ENCODE data around the gene HIPK3.
"Not testable (repeated sequence)": the region's sequence is repeated elsewhere in the genome, so short reads cannot be mapped to it uniquely, and the experiment has no call there.

HIPK3 gene

DNA sequence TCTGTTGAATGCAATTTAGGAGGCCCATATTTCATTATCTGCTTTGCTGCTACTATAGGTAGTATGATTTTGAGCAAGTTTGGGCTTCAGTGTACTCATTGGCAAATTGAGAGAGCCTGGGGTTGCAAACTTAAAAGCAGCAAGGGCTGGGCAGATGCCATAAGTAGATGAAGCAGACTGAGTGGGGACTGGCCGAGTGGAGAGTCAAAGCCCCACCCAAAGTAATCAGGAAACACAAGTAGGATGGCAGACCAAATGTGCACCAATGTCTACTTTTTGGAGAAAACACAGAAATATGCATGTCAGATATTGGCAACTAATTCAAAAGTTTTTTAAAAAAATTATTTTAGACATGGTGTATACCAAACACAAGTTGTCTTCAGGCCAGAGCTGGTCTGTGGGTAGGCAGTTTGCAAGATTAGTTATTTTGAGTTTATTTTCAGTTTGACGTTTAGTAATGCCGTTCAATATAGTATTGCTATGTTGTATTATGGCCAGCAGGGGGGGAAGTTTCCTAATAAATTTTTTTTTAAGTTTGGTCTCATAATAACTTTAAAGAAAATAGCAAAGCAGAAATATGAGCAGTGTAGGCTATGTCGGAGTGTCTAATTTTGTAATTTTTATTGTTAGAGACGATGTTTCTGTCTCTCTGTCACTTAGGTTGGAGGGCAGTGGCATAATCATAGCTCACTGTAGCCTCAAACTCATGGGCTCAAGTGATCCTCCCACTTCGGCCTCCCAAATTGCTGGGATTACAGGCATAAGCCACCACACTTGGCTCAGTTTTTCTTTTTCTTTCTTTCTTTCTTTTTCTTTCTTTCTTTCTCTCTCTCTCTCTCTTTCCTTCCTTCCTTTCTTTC is 105.1 kb downstream of the HIPK3 start:
- DNase-seq (ENCODE audit: low spot score): peak; percentile 60

DNA sequence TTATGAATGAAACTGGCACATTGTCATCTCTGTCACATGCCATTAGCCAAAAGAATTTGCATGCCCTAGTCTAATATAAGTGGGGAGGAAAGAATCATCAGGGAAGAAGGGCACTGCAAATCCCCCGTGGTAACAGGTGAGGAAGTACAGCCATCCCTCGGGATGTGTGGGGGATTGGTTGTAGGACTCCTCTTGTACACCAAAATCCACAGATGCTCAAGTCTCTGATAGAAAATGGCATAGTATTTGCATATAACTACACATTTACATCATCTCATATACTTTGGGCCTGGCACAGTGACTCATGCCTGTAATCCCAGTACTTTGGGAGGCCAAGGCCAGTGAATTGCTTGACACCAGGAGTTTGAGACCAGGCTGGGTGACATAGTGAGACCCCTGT is 109.7 kb downstream of the HIPK3 start:
- DNase-seq (ENCODE audit: low spot score): no peak

DNA sequence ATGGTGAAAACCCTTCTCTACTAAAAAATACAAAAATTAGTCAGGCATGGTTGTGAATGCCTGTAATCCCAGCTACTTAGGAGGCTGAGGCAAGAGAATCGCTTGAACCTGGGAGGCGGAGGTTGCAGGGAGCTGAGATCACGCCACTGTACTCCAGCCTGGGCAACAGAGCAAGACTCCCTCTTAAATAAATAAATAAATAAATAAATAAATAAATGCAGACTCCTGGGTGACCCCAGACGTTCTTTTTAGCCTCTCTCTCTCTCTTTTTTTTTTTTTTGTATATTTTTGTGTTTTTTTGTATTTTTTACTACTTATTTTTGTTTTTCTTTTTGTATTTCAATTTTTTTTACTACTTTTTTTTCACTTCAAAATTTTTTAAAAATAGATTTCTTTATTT is 111.3 kb downstream of the HIPK3 start:
- not testable (repeated sequence) for DNase-seq (ENCODE audit: low spot score)

DNA sequence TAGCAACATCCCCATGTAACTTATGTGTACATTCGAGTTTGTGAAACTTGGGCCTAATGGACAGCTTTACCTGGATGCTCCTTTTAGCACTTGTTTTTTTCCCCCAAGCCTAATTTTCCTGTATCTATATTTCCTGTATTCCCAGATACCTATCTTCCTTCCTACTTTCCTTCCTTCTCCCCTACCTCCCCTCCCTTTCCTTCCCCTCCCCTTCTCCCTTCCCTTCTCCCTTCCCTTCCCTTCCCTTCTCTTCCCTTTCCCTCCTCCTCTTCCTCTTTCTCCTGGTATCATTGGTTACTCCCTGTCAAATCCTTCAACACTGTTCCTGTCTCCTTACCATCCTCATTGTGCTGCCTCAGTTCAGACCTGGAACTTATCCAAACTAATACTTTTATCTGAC is 111.8 kb downstream of the HIPK3 start:
- no peak for DNase-seq (ENCODE audit: low spot score)

DNA sequence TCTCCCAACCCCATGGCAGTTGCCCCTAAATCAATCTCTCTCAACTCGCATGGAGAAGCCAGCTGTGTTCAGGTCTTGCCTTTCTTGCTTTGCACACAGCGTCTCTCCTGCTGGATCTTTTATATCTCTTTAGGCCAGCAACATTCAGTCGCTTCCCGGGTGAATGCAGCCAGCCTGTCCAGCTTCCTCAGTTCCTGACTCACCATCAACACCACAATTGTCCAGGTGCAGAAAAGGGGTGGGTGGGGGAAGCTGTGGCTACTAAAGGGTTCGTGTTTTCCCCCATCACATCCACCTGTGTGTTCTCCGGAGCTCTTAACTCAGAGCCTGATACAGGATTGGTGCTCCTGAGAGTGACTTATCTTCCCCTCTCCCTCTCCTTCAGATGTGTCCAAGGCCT is 116.5 kb downstream of the HIPK3 start:
- DNase-seq (ENCODE audit: low spot score): no peak

DNA sequence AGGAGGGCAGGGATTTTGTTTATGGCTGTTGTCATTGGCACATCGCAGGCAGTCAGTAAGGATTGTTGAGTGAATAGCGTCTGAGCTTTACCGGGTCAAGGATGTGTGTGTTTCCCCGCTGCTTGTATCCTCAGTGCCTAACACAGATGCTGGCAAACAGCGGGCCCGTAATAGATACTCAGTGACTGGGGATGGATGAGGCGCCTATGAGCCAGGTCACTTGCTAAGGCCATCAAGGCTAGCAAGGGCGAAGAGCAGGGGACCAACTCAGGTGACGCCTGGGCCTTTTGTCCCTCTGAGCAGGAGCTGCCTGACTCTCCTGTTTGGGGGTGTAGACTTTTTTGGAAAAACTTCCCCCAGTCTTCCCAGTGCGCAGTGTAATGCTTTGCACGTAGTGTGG is 118.1 kb downstream of the HIPK3 start:
- DNase-seq (ENCODE audit: low spot score): no peak

DNA sequence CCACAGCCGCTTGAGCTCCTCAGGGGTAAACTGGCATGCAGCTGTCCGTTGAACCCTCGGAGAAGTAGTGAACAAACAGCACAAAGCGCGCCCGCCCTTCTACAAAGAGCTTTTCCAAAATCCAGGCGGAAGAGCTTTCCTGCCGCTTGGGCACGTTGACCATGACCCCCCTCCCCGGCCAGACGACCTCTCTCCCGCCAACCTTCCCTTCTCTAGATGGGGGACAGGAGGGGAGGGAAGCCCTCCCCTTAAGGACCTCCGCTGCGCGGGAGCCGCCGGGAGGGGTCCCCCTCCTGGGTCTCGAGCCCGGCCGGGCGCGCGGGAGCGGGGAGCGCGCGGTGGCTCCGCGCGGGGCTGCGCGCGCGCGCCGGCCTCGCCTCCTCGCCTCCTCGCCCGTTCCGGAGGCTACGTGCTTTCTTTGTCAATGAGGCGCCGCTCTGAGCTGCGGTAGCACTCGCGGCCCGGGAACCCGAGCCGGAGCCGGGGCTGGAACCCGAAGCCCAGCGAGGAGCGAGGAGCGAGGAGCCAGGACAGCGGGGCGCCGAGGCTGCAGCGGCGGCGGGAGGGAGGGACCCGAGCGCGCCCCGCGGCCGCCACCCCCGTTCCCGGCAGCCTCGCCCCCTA is 118.6 kb downstream of the HIPK3 start, which contains the start of gene KIAA1549L:
Gene KIAA1549L (plus strand): TSS at position 421 of the 624 bp plus-strand sequence.
- DNase-seq (ENCODE audit: low spot score): no peak

DNA sequence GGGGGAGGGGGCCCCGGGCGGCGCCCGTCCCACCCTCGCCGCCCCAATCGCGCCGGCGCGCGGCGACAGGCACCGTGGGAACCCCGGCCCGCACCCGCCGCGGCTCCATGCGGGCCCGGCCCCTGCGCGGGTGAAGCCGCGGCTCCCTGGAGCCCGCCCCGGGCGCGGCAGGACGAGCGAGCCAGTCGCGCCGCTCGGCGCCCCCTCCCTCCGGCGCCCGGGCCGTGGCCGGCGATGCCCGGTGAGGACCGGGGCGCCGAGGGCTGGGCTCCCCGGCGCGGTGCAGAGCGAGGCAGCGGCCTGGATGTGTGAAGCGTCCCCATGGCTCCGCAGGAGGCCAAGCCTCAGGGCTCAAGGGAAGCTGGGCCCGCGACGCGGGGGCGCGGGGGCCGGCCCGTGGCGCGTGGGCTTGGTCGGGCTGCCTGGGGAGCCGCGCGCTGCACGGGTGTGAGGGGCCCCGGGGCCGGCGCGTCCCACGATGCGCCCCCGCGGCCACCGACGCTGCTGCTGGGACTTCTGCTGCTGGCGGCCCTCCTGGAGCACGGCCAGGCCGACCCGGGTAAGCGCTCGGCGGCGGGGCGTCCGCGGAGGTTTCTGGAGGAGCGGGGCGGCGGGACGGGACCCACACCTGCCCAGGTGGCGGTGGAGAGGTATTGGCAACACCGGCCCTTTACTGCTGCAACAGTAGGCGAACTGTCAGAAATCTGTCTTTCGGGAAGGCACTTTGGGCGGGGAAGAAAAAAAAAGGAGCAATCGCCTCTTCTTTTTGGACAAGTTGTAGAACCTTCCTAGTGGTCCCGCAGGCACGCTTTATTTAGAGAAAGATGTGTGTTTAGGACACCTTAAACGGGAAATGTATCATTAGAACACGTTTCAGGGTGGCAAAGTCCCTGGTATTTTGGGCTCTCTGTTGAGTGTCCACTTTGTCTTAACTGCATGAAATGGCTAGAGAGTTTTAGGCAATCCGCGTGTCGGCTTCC is 119.4 kb downstream of the HIPK3 start:
- no peak for DNase-seq (ENCODE audit: low spot score)

DNA sequence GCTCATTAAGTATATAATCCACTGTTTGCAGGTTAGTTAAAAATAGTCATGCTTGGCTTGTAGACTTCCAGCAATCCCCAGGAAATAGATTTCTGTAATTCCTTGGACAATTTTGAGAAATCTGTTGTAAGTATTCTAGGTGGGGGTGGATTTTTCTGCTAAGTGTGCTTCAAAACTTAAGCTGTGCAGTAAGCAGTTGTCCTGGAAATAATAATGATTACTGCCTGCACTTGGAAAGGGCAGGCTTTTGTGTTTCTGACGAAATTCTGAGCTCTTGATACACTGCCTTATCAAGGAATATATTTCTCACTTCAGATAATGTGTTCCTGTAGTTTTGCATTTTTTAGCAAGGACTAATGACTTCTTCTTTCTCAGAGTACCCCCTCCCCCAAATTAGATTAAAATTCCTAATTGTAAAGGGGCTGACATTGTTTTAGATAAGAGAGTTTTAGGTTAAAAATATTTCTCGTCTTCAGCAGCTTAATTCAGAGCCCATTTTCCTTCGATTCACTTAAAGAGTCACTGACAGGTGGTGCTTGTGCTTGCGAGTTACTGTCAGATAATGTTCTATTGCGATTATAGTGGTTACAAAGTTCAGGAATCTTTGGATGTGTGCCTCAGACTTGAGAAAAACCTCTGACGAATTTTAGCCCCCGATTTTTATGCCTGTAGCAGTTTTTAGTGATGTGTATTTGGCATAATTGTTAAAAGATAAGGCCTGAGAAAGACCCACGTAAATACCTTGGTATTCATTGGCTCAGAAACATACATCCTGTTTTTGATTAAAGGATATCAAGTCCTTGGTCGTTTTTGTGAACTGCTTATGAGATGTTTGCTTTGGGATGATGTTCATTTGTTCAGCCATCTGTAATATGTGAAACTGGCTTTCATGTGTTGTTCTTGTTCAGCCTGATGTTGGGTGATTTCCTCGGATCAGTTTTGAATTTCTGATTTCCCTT is 120.5 kb downstream of the HIPK3 start:
- no peak for DNase-seq (ENCODE audit: low spot score)

DNA sequence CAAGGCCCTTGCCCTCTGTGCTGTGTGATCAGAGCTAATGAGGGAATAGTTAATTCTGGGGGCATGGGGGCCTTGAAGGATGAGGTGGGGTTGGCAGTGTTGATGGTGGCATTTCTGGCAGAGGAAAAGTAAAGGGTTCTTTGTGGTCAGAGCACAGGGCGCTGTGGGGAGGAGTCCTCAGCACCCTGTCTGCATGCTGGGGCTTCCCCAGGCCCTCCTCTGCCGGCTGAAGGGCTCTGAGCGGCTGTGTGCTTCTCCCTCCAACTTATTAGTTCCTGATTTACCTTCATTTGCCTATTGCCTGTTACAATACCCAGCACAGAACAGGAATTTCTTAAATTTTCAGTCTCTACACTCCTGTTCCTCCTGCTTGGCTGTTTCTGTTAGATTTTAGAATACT is 122.8 kb downstream of the HIPK3 start:
- DNase-seq (ENCODE audit: low spot score): no peak

DNA sequence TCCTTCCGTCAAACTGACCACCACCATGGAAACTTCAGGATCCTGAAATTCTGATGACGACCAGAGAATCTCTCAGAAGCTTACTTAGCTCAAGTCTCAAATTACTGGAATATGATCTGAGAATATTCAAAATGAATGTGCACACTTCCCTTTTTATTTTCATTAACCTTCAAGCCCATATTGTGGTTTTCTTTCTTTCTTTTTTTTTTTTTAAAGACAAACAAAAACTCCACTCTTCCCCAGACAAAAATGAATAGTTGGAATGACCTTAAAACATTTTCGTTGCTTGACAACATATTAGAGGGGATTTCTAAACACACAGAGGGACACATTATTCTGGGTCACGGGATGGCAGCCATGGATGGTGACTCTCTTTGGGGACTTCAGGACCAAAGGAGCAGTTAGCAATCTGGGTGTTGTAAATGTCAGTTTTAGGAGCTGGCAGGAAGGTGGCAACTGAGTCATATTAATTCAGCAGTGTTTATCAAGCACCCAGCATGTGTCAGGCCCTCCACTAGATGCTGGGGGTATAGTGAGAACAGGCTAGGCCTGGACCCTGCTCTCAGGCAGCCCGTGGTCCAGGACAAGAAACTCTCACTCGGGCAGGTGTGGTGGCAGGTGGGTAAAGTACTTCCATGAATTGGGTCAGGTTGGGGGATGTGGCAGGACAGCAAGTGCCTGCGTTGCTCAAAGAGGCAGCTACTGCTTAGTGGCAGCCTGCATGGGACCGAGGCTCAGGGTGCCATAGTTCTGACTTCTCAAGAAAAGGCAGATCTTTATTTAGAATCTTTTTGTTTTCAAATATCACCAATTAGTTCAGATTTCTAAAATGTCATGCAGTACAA is 126.1 kb downstream of the HIPK3 start:
- DNase-seq (ENCODE audit: low spot score): no peak

DNA sequence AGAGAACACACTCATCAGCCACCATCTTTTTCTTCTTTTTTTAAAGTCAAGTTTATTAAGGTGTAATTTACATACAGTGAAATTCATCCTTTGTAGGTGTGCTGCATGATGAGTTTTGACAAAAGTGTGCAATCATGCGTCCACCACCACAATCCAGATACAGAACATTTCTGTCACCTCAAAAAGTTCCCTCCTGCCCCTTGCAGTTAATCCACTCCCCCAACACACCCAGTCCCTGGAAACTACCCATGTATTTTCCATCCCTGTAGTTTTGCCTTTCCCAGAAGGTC is 126.7 kb downstream of the HIPK3 start:
- no peak for DNase-seq (ENCODE audit: low spot score)

DNA sequence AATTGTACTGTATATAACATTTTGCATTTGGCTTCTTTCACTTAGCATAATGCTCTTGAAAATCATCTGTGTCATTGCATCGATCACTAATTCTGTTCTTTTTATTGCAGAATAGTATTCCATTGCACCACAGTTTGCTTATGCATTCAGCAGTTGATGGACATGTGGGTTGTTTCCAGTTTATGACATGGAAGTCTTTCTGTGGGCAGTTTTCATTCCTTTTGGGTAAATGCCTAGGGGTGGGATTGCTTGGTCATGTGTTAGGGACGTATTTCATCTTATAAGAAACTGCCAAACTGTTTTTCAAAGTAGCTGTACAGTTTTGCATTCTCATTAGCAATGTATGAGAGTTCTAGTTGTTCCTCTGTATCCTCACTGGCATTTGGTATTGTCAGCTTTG is 127.0 kb downstream of the HIPK3 start:
- no peak for DNase-seq (ENCODE audit: low spot score)

DNA sequence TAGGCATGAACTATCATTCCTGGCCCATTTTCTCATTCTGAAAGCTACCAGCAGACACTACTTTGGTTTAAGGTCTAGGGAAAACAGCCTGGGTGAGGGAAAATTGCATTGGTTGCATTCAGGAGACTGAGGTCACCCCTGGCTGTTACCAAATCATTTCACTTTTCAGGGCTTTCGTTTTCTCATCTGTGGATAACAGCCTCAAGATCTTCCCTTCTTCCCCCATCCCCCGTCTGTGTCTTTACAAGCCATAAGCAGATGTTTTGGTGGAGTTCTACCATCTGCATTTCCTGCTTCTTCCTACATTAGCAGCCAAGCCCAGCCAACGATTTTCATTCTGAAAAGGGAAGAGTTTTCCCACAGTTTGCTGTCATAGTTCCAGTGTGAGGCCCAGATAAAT is 130.4 kb downstream of the HIPK3 start:
- no peak for DNase-seq (ENCODE audit: low spot score)

DNA sequence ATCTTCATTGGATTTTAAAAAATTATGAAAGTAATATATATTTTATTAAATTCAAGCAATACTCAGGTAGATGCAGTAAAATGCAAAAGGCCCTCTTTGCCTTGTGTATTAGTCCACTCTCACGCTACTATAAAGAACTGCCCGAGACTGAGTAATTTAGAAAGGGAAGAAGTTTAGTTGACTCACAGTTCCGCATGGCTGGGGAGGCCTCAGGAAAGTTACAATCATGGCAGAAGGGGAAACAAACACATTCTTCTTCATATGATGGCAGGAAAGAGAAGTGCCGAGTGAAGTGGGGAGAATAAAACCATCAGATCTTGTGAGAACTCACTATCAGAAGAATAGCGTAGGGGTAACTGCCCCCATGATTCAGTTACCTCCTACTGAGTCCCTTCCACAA is 130.8 kb downstream of the HIPK3 start:
- DNase-seq (ENCODE audit: low spot score): no peak

DNA sequence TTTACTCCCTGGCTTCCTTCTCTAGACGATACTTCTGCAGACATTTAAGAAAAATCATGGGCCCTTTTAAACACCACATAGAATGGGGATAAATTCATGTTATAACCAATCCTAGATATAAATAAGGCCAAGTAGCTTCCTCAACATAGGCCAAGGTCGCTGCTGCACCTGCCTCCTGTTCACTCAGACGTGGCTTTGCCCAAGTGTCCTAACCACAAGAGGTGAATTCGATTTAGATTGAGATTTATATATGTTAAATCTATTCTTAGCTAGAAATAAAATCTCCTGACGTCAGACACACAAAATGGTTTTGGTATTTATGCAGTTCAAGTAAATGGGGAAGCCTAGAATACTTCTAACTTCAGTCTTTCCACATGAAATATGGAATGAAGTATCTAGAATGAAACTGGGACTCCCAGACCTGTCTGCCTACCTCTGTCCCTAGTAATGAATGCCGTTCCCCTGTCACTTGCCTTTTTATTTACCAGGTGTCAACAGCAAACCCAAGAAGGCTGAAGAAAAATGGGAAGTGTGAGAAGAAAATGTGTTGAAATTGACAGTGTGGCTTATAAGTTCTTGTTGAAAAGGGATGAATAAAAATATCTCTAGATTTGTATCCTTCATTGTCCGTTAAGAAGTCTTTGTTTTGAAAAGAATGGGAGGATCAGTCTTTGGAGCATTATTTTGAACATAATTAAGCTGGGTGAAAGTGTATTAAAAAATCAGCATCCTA is 131.8 kb downstream of the HIPK3 start:
- DNase-seq (ENCODE audit: low spot score): no peak

DNA sequence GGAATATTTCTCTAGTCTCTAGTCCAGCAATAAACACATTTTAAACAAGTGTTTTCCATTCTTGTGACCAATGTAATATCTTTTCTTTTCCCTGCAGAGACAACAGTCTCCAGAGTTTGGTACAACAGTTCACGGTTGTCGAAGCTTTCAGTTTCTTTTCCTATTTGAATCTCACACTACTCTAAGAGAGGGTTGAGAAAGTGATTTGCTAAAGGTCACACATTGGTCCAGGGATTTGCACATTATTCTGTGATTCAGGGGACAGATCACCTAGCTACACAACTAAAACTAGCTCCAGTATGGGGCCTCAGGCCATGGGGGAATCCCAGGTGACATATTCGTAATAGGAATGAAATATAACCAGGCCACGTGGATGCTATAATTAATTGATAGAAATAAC is 132.5 kb downstream of the HIPK3 start:
- no peak for DNase-seq (ENCODE audit: low spot score)

DNA sequence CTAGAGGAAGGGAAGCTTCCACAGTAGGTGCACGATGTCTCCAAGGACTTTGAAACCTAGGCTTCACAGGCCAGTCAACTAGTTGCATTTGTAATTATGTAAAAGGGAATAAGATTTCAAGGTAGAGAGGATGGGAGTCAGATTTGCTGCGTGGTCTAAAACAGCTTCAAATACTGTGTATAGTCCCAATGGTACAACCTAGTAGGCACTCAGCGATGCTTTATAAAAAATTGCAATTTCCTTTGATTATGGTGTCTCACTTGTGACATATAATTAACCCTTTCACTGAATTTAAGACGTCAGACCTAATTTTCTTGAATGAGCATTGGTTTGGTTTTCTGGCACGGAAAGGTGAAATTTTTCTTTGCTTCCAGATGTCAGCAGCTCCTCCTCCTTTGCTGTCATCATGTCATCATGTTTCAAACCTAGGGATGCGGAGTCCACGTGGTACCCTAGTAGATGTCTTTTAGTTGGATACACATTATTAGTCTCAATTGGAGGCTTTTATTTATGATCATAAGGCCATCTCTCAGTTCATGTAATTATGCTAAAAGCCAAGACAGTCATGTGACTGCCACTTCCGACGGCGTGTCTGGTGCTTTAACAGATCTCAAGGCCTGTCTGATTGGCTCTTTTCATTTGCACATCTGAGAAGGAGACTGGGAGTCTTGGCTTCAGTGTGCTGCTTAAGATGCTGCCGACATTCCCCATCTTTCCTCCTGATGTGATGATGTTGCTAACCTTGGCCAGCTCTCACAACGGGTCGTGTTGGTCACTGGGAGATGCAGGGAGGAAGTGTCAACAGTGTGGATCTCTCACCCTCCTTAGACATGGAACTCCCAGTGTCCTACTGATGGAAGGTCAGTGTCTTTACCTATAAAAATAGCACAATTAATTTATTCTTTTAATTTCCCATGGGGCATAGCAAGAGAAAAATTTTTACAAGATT is 134.0 kb downstream of the HIPK3 start:
- DNase-seq (ENCODE audit: low spot score): no peak

DNA sequence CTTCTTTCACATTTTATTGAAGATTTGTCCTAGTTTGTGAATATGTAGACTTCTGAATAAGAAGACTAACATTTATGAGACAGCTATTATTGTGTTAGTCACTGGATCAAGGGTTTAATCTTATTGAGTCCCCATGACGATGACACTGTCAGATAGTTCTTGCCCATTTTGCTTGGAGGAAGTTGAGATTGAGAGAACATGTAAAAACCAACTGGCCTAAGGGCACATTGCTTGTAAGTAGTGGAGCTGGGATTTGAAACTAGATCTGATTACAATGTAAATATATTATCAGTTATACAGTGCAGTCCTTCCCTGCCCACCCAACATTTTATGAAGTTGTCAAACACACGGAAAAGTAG is 134.7 kb downstream of the HIPK3 start:
- no peak for DNase-seq (ENCODE audit: low spot score)

All from hematopoietic multipotent progenitor cell treated with erythropoietin and hydrocortisone succinate and interleukin-3 and kit ligand, for 17 days (in vitro differentiated cells).